Astrocyte (in vitro differentiated cells and primary cell): ENCODE measurements around the gene ZBTB33. TPM values are rescaled to one million over a fixed set of nuclear protein-coding genes. Genes with fewer than 3 reads are reported as not detected.

ENCODE experiments used
- DNase-seq: peaks from one replicate; pipeline ENCODE4 v3.0.0-alpha.2; 2010; ENCODE audit warnings: low read depth
- FAIRE-seq: peaks from 2 replicates; lab custom pipeline; 2011; peaks lifted over from hg19 to GRCh38; lab: Jason Lieb, UNC
- H2AFZ ChIP-seq: 2 replicates; pipeline ENCODE4 v1.6.0; 2012; ENCODE audit warnings: low read depth, low read length, inconsistent platforms
- H3K27ac ChIP-seq: 2 replicates; pipeline ENCODE4 v1.5.1; 2011; ENCODE audit warnings: low read depth, low read length, inconsistent platforms
- H3K27me3 ChIP-seq: 2 replicates; pipeline ENCODE4 v1.6.0; 2011; ENCODE audit warnings: low read length, inconsistent platforms; ENCODE audit not compliant: insufficient read depth
- H3K36me3 ChIP-seq: 2 replicates; pipeline ENCODE4 v1.5.1; 2011; ENCODE audit warnings: low read length, inconsistent platforms; ENCODE audit not compliant: insufficient read depth
- H3K4me1 ChIP-seq: 2 replicates; pipeline ENCODE4 v1.5.1; 2011; ENCODE audit warnings: low read length, inconsistent platforms; ENCODE audit not compliant: insufficient read depth
- H3K4me2 ChIP-seq: 2 replicates; pipeline ENCODE4 v1.6.0; 2012; ENCODE audit warnings: low read length, inconsistent platforms
- H3K4me3 ChIP-seq: 2 replicates; pipeline ENCODE4 v1.5.1; 2011; ENCODE audit warnings: low read depth, mild to moderate bottlenecking, low read length, inconsistent platforms; ENCODE audit not compliant: insufficient read depth
- H3K79me2 ChIP-seq: 2 replicates; pipeline ENCODE4 v1.6.0; 2012; ENCODE audit warnings: mild to moderate bottlenecking, low read length, inconsistent platforms; ENCODE audit not compliant: insufficient read depth
- H3K9ac ChIP-seq: 2 replicates; pipeline ENCODE4 v1.6.0; 2012; ENCODE audit warnings: mild to moderate bottlenecking, low read length, inconsistent platforms
- H3K9me3 ChIP-seq: 2 replicates; pipeline ENCODE4 v1.5.1; 2012; ENCODE audit warnings: low read depth, mild to moderate bottlenecking, low read length, inconsistent platforms; ENCODE audit not compliant: insufficient read depth
- H4K20me1 ChIP-seq: 2 replicates; pipeline ENCODE4 v1.6.0; 2012; ENCODE audit warnings: low read length, inconsistent platforms; ENCODE audit not compliant: insufficient read depth
- H3K27ac Mint-ChIP-seq: one replicate; pipeline ENCODE4 v1.8.0; 2021; ENCODE audit warnings: mild to moderate bottlenecking, mixed read lengths; ENCODE audit not compliant: unreplicated experiment
- H3K27me3 Mint-ChIP-seq: one replicate; pipeline ENCODE4 v1.8.0; 2021; ENCODE audit warnings: low read depth, mixed read lengths; ENCODE audit not compliant: unreplicated experiment
- H3K36me3 Mint-ChIP-seq: one replicate; pipeline ENCODE4 v1.8.0; 2021; ENCODE audit warnings: low read depth, mixed read lengths; ENCODE audit not compliant: unreplicated experiment
- H3K4me1 Mint-ChIP-seq: one replicate; pipeline ENCODE4 v1.8.0; 2021; ENCODE audit warnings: low read depth, mixed read lengths; ENCODE audit not compliant: unreplicated experiment
- H3K4me3 Mint-ChIP-seq: one replicate; pipeline ENCODE4 v1.8.0; 2021; ENCODE audit warnings: mild to moderate bottlenecking, moderate library complexity, mixed read lengths; ENCODE audit not compliant: unreplicated experiment
- H3K9me3 Mint-ChIP-seq: one replicate; pipeline ENCODE4 v1.8.0; 2021; ENCODE audit warnings: mild to moderate bottlenecking, mixed read lengths; ENCODE audit not compliant: unreplicated experiment
- EZH2 ChIP-seq: IDR thresholded peaks from 2 replicates; pipeline ENCODE4 v1.6.1; 2012; ENCODE audit warnings: mild to moderate bottlenecking, low read length, inconsistent platforms; ENCODE audit not compliant: insufficient read depth
- total RNA-seq: library from RNA; stranded (reverse); gene quantifications from 2 replicates; pipeline ENCODE4 v1.2.1, GENCODE V29; 2021
- TF ChIP-seq, protein P1 (sequence below): IDR thresholded peaks from 2 replicates; pipeline ENCODE4 v1.5.1; 2011; ENCODE audit warnings: low read depth, mild to moderate bottlenecking, inconsistent platforms, low read length, moderate library complexity; ENCODE audit not compliant: insufficient read depth

ZBTB33 gene
- total RNA-seq, 1 donor from 2014 or later, result 19.9 TPM

DNA sequence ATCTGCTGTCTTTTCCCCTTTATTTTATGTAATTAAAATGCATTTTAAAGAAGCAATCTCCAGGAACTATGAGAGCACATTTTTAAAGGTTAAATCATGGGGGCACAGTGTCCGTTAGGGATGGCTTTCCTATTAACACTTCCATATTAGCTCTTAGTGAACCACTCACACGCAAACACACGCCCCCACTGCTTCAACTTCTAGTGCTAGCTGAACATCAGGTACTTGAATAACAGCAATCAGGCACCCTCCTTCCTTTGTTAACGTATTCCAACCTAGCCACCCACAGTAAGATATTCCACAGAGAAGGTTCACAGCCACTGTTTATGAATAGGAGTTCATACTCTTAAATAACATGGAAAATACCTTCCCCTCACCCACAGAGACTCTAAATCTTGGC is 51.3 kb downstream of the ZBTB33 start:
- FAIRE-seq (no peak), DNase-seq (no peak)
- Mint-ChIP-seq H3K9me3 (no peaks in the 10 kb centered on the region), H3K36me3 (no peaks in the 10 kb centered on the region), H3K4me1 (peaks cover 15% of the 10 kb centered on the region), H3K27ac (no peak overlapping the region), H3K4me3 (no peak overlapping the region), H3K27me3 (no peaks in the 10 kb centered on the region)
- Histone ChIP-seq H3K79me2 (no peaks in the 10 kb centered on the region), H2AFZ (no peak overlapping the region), H3K4me3 (no peak overlapping the region), H3K36me3 (no peaks in the 10 kb centered on the region), H3K4me1 (no peaks in the 10 kb centered on the region), H3K27me3 (no peaks in the 10 kb centered on the region), H4K20me1 (no peaks in the 10 kb centered on the region), H3K27ac (no peak overlapping the region), H3K9ac (no peak overlapping the region), H3K9me3 (no peaks in the 10 kb centered on the region), H3K4me2 (no peak overlapping the region)
- TF ChIP-seq EZH2, result no peak
- TF ChIP-seq, protein P1, sequence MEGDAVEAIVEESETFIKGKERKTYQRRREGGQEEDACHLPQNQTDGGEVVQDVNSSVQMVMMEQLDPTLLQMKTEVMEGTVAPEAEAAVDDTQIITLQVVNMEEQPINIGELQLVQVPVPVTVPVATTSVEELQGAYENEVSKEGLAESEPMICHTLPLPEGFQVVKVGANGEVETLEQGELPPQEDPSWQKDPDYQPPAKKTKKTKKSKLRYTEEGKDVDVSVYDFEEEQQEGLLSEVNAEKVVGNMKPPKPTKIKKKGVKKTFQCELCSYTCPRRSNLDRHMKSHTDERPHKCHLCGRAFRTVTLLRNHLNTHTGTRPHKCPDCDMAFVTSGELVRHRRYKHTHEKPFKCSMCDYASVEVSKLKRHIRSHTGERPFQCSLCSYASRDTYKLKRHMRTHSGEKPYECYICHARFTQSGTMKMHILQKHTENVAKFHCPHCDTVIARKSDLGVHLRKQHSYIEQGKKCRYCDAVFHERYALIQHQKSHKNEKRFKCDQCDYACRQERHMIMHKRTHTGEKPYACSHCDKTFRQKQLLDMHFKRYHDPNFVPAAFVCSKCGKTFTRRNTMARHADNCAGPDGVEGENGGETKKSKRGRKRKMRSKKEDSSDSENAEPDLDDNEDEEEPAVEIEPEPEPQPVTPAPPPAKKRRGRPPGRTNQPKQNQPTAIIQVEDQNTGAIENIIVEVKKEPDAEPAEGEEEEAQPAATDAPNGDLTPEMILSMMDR, result no peak

DNA sequence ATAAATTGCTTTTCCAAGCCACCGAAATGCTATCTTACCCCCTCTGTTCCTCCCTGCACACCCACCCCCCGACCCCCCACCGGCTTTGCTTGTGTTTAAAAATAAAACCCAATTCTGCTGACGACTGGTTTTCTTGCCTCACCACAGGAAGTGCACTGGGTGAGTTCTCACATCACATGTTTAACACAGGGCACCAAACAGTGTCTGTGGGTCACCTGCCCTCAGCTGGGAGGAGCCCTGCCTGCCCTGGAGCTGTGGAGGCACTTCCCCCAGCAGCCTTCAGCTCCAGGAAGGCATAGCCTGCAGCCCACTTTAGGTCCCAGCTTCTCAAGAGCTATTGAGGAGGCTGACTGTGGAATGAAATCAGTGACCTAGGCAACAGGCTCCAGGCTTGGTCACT is 51.8 kb downstream of the ZBTB33 start:
- DNase-seq (no peak), FAIRE-seq (no peak)
- no peak overlapping the region for H3K27ac ChIP-seq

DNA sequence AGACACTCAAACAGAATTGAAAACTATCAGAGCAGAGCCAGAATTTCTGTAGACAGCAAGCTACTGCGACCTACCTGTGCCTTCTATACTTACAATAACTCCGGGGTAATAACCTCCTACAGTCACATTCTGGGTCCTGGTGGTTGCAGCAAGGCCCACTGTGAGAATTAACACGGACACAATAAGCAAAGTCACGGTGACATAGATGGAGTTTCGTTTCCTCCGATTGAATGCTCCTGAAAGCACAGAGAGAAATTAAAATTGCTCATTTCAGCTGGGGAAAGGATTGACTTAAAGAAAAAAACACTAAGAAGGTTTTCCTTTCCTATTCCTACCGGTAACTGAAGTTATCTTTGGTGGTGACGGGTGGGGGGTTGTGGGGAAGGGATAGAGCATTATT is 53.6 kb downstream of the ZBTB33 start:
- Histone ChIP-seq H3K4me2 (no peak overlapping the region), H3K9ac (no peak overlapping the region), H3K79me2 (no peaks in the 10 kb centered on the region), H3K4me3 (no peak overlapping the region), H2AFZ (no peak overlapping the region), H3K27ac (no peak overlapping the region), H3K9me3 (no peaks in the 10 kb centered on the region), H3K27me3 (peaks cover 5% of the 10 kb centered on the region), H3K36me3 (no peaks in the 10 kb centered on the region), H3K4me1 (no peaks in the 10 kb centered on the region), H4K20me1 (no peaks in the 10 kb centered on the region)
- no peak for DNase-seq
- H3K27ac Mint-ChIP-seq, result no peak overlapping the region
- no peak overlapping the region for H3K4me3 Mint-ChIP-seq
- TF ChIP-seq, protein P1, result no peak
- TF ChIP-seq EZH2, result no peak
- H3K9me3 Mint-ChIP-seq, result no peaks in the 10 kb centered on the region
- peaks cover 16% of the 10 kb centered on the region for H3K4me1 Mint-ChIP-seq
- H3K36me3 Mint-ChIP-seq, result no peaks in the 10 kb centered on the region
- H3K27me3 Mint-ChIP-seq, result peaks cover 5% of the 10 kb centered on the region
- no peak for FAIRE-seq

More for the DNA sequence above, 51.8 kb downstream of the ZBTB33 start:
- Histone ChIP-seq H3K79me2 (no peaks in the 10 kb centered on the region), H2AFZ (no peak overlapping the region), H3K4me2 (no peak overlapping the region), H3K4me1 (no peaks in the 10 kb centered on the region), H3K4me3 (no peak overlapping the region), H3K27me3 (no peaks in the 10 kb centered on the region), H4K20me1 (no peaks in the 10 kb centered on the region), H3K9me3 (no peaks in the 10 kb centered on the region), H3K9ac (no peak overlapping the region), H3K36me3 (no peaks in the 10 kb centered on the region)
- H3K36me3 Mint-ChIP-seq, result no peaks in the 10 kb centered on the region
- H3K4me3 Mint-ChIP-seq, result no peak overlapping the region
- H3K9me3 Mint-ChIP-seq, result no peaks in the 10 kb centered on the region
- no peak overlapping the region for H3K27ac Mint-ChIP-seq
- H3K27me3 Mint-ChIP-seq, result no peaks in the 10 kb centered on the region
- no peak for TF ChIP-seq EZH2
- TF ChIP-seq, protein P1, result no peak
- peaks cover 16% of the 10 kb centered on the region for H3K4me1 Mint-ChIP-seq
